GM19438 (cell line): ENCODE results near the gene ZBP1.

ENCODE experiments used
- ATAC-seq: cut with Tn5 transposase; IDR thresholded peaks from one replicate; pipeline ENCODE4 v1.9.1; 2021; ENCODE audit warnings: low read depth; ENCODE audit not compliant: unreplicated experiment

The ZBP1 gene

GRCh38 chr20:57619051-57619831, 985 bp downstream of the ZBP1 start:
- peak; percentile 52 for ATAC-seq

GRCh38 chr20:57618764-57619050, 1.5 kb downstream of the ZBP1 start:
- ATAC-seq = no peak

GRCh38 chr20:57618091-57618763, 2.0 kb downstream of the ZBP1 start:
- ATAC-seq = no peak

GRCh38 chr20:57617079-57617795, 3.0 kb downstream of the ZBP1 start:
- no peak for ATAC-seq

GRCh38 chr20:57616143-57616951, 3.9 kb downstream of the ZBP1 start:
- no peak for ATAC-seq

GRCh38 chr20:57615445-57615811, 4.8 kb downstream of the ZBP1 start:
- ATAC-seq = no peak

GRCh38 chr20:57614490-57615444, 5.5 kb downstream of the ZBP1 start:
- ATAC-seq = no peak

- ATAC-seq = no peak
Observed at GRCh38 chr20:57613481-57613921, 6.7 kb downstream of the ZBP1 start.

- no peak for ATAC-seq
Observed at GRCh38 chr20:57612916-57613315, 7.3 kb downstream of the ZBP1 start.

- no peak for ATAC-seq
Observed at GRCh38 chr20:57612436-57612835, 7.8 kb downstream of the ZBP1 start.

GRCh38 chr20:57611586-57612311, 8.5 kb downstream of the ZBP1 start:
- no peak for ATAC-seq

GRCh38 chr20:57610261-57610952, 9.8 kb downstream of the ZBP1 start:
- no peak for ATAC-seq

- no peak for ATAC-seq
Observed at GRCh38 chr20:57609842-57610167, 10.4 kb downstream of the ZBP1 start.

GRCh38 chr20:57609086-57609841, 11.0 kb downstream of the ZBP1 start:
- no peak for ATAC-seq

- ATAC-seq = no peak
Observed at GRCh38 chr20:57608516-57608915, 11.7 kb downstream of the ZBP1 start.

- ATAC-seq = no peak
Observed at GRCh38 chr20:57605878-57606277, 14.3 kb downstream of the ZBP1 start.

GRCh38 chr20:57605045-57605444, 15.2 kb downstream of the ZBP1 start:
- no peak for ATAC-seq

- ATAC-seq = no peak
Observed at GRCh38 chr20:57603120-57603519, 17.1 kb downstream of the ZBP1 start.
